T-helper 17 cell (primary cell): Measurements from ENCODE around the gene DHCR7. TPM values are rescaled to one million over a fixed set of nuclear protein-coding genes. Genes with fewer than 3 reads are reported as not detected.

ENCODE experiments used
- ATAC-seq: fragments of 150-1000 bp; cut with Tn5 transposase; 2 replicates; pipeline ENCODE4 v1.10.0; 2021; ENCODE audit warnings: mild to moderate bottlenecking, moderate library complexity
- DNase-seq, 3 donors: peaks; one replicate each; pipeline versions ENCODE4 v3.0.0 to v3.0.0-alpha.2; 2020 to 2021
- H3K9me3 ChIP-seq: one replicate; pipeline ENCODE4 v1.7.0; 2013; ENCODE audit warnings: low read length, mild to moderate bottlenecking; ENCODE audit not compliant: control insufficient read depth, poor library complexity, severe bottlenecking
- H3K27ac Mint-ChIP-seq: one replicate; pipeline ENCODE4 v1.8.0; 2022; ENCODE audit warnings: mild to moderate bottlenecking, moderate library complexity, mixed read lengths
- H3K27me3 Mint-ChIP-seq: one replicate; pipeline ENCODE4 v1.8.0; 2022; ENCODE audit warnings: mixed read lengths
- H3K36me3 Mint-ChIP-seq: one replicate; pipeline ENCODE4 v1.8.0; 2022; ENCODE audit warnings: low read depth, mixed read lengths
- H3K4me1 Mint-ChIP-seq: one replicate; pipeline ENCODE4 v1.8.0; 2022; ENCODE audit warnings: mild to moderate bottlenecking, mixed read lengths
- H3K4me3 Mint-ChIP-seq: one replicate; pipeline ENCODE4 v1.8.0; 2022; ENCODE audit warnings: mild to moderate bottlenecking, moderate library complexity, mixed read lengths
- total RNA-seq, 4 donors: library from RNA in 2 of 4; stranded (reverse) in 2 of 4; gene quantifications; one replicate each; pipeline ENCODE4 v1.2.3 and lab custom pipeline; 2022 to 2026

Gene DHCR7
- total RNA-seq, 2 donors from 2014 or later: 16.8 to 26.7 TPM

- no peak overlapping the region for H3K27ac Mint-ChIP-seq
- ATAC-seq (no peak), DNase-seq (no peak)
- H3K4me3 Mint-ChIP-seq: no peak overlapping the region
- H3K36me3 Mint-ChIP-seq: peaks cover 5% of the 10 kb centered on the region
- H3K4me1 Mint-ChIP-seq: no peaks in the 10 kb centered on the region
- no peaks in the 10 kb centered on the region for H3K27me3 Mint-ChIP-seq
- no peaks in the 10 kb centered on the region for H3K9me3 ChIP-seq
Measured at GRCh38 chr11:71436861-71437260, 11.3 kb downstream of the DHCR7 start.

DNA sequence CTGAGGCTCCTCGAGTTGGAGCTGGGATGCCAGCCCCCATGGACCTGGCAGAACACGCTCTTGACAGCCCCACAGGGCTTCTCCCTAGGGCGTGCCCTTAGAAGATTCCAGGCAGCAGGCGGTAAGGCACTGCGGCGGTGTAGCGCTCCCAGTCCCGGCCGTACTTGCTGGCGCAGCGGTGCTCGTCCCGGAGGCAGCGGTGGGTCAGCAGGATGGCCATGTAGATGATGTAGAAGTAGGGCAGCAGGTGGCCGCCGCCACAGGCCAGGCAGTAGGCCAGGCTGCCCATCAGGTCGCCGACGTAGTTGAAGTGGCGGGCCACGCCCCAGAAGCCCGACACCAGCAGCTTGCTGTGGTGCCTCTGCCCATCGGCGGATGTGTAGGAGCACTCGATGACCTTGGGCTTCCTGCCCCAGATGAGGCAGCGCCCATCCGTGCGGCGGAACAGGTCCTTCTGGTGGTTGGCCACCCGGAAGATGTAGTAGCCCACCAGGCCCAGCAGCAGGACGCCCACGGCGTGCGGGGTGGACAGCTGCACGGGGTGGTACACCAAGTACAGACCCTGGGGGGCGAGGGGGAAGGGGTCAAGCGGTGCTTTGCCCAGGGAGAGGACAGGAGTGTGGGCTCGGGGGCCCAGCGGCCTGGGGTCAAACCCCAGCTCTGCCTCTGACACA is 12.8 kb downstream of the DHCR7 start:
- Mint-ChIP-seq H3K36me3 (peaks cover 2% of the 10 kb centered on the region), H3K27ac (no peak overlapping the region), H3K27me3 (no peaks in the 10 kb centered on the region), H3K4me1 (no peaks in the 10 kb centered on the region), H3K4me3 (no peak overlapping the region)
- no peak for DNase-seq
- no peaks in the 10 kb centered on the region for H3K9me3 ChIP-seq
- ATAC-seq: no peak

DNA sequence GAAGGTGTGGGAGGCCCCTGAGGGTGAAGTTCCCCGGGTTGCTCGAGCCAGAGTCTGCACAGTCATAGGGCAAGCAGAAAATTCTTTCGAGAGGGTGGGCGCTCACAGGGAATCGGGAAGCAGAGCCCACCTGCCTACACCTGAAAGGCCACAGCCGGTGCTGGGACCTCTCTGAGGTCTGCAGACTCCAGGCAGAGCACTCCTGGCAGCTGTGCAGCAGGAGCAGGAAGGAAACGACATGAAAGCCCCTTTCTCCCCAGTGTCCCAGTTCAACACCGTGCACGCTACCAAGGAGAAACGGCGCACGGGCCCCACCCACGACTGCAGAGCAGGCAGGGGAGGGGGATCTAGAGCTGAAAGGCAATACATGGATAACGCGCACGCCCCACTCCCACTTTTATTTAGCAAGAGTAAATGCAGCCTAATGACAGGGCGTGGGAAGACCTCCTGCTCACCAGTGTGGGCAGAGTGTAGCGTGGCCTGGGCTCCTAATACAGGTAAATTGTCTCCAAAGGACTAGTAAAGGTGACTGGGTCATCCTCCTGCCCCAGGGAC is 13.5 kb downstream of the DHCR7 start:
- Mint-ChIP-seq H3K4me3 (no peak overlapping the region), H3K4me1 (no peaks in the 10 kb centered on the region)

DNA sequence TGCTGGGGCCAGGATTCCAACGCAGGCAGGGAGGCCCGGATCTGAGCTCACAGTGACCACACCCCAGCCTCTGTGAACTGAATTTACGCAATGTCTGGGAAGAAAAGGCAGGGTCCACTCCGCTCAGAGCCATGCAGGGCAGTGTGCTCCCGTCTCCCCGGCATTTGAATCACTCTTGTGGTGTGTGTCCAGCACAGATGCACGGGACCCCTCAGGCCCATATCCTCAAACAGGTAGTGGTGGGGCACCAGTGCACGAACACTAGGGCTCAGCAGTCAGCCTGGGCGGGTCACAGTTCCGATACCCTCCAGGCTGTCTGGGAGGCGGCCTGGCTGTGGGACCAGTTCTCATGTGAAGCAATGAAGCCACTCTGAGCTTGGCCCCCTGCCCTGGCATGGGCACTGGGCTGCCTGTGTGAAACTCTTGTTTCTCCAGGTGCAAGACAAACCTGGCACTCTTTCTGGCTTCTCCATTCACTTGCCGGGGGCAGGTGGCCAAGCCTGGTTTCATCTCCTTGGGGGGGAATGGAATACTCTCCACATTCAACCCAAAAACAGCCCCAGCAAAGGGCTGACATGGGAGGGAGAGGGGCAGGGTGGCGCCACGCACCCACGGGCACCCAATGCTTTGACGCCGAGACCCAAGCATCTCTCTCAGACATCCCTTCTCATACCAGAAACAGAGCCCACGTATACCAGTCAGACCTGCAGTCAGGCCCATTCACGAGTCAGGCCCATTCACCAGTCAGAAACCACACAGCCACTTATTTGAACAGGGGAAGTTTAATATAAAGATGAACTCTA is 14.3 kb downstream of the DHCR7 start:
- H3K27ac Mint-ChIP-seq: no peak overlapping the region
- DNase-seq (no peak), ATAC-seq (no peak)

More for the DNA sequence above, 13.5 kb downstream of the DHCR7 start:
- ATAC-seq: no peak
- Mint-ChIP-seq H3K36me3 (no peaks in the 10 kb centered on the region), H3K27ac (no peak overlapping the region), H3K27me3 (no peaks in the 10 kb centered on the region)
- H3K9me3 ChIP-seq: no peaks in the 10 kb centered on the region
- no peak for DNase-seq

GRCh38 chr11:71432761-71433647 is 15.2 kb downstream of the DHCR7 start:
- Mint-ChIP-seq H3K27ac (no peak overlapping the region), H3K4me3 (no peak overlapping the region), H3K36me3 (no peaks in the 10 kb centered on the region), H3K4me1 (peaks cover 3% of the 10 kb centered on the region), H3K27me3 (no peaks in the 10 kb centered on the region)
- DNase-seq (no peak), ATAC-seq (no peak)
- H3K9me3 ChIP-seq: no peaks in the 10 kb centered on the region

More for the DNA sequence above, 14.3 kb downstream of the DHCR7 start:
- Mint-ChIP-seq H3K4me3 (no peak overlapping the region), H3K36me3 (no peaks in the 10 kb centered on the region), H3K4me1 (peaks cover 3% of the 10 kb centered on the region), H3K27me3 (no peaks in the 10 kb centered on the region)
- H3K9me3 ChIP-seq: no peaks in the 10 kb centered on the region

- Mint-ChIP-seq H3K4me3 (no peak overlapping the region), H3K36me3 (no peaks in the 10 kb centered on the region), H3K27ac (no peak overlapping the region), H3K4me1 (peaks cover 3% of the 10 kb centered on the region), H3K27me3 (no peaks in the 10 kb centered on the region)
- no peaks in the 10 kb centered on the region for H3K9me3 ChIP-seq
- DNase-seq: no peak
- ATAC-seq: no peak
Measured at GRCh38 chr11:71431271-71431670, 16.9 kb downstream of the DHCR7 start.

DNA sequence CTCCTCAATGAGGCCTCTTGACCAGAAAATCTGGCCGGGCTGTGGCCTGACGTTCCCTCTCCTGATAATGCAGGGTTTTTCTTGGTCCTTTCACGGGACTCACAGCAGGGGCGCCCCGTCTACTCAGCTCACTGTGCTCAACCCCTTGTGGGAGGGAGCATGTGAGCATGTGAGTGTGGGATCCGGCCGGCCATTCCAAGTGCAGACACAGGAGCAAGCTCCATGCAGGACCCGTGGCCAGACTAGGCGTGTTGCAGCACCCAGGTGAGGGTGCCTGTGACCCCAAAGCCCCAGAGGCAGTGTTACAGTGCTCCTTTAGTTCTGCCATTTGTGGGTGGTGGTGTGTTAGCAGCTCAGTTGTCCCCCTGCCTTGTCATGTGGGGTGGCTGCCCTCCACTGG is 18.0 kb downstream of the DHCR7 start:
- Mint-ChIP-seq H3K36me3 (no peaks in the 10 kb centered on the region), H3K27me3 (no peaks in the 10 kb centered on the region), H3K27ac (no peak overlapping the region), H3K4me1 (peaks cover 3% of the 10 kb centered on the region), H3K4me3 (no peak overlapping the region)
- no peaks in the 10 kb centered on the region for H3K9me3 ChIP-seq
- ATAC-seq (no peak), DNase-seq (no peak)

DNA sequence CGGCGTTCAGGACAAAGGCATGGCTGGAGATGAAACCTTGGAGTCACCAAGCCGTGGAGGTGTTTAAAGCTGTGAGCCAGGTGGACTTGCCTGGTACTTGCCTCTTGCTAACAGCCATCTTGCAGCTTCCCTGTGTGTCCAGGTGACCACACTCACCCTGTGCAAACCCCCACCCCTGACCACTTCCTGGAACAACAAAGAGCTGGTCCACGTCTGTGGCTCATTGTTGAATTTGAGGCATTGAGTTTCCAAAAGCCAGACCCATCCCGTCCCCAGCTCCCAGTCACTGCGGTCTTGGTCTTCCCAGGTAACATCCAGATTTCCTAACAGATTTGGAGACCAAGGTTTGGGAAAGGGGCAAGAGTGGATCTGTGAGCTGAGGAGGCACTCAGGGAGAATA is 18.5 kb downstream of the DHCR7 start:
- H3K4me3 Mint-ChIP-seq: no peak overlapping the region
- H3K9me3 ChIP-seq: no peaks in the 10 kb centered on the region
- H3K27ac Mint-ChIP-seq: no peak overlapping the region
- no peaks in the 10 kb centered on the region for H3K27me3 Mint-ChIP-seq
- no peaks in the 10 kb centered on the region for H3K36me3 Mint-ChIP-seq
- DNase-seq: no peak
- peaks cover 3% of the 10 kb centered on the region for H3K4me1 Mint-ChIP-seq
- no peak for ATAC-seq

GRCh38 chr11:71428861-71429435 is 19.2 kb downstream of the DHCR7 start:
- DNase-seq (no peak), ATAC-seq (no peak)
- Mint-ChIP-seq H3K27me3 (no peaks in the 10 kb centered on the region), H3K4me1 (peaks cover 3% of the 10 kb centered on the region), H3K4me3 (no peak overlapping the region), H3K27ac (no peak overlapping the region), H3K36me3 (no peaks in the 10 kb centered on the region)
- H3K9me3 ChIP-seq: no peaks in the 10 kb centered on the region

- H3K4me1 Mint-ChIP-seq: peaks cover 7% of the 10 kb centered on the region
- no peaks in the 10 kb centered on the region for H3K36me3 Mint-ChIP-seq
- ATAC-seq (no peak), DNase-seq (no peak)
- H3K27me3 Mint-ChIP-seq: no peaks in the 10 kb centered on the region
- H3K4me3 Mint-ChIP-seq: no peak overlapping the region
- H3K9me3 ChIP-seq: no peaks in the 10 kb centered on the region
- H3K27ac Mint-ChIP-seq: no peak overlapping the region
Measured at GRCh38 chr11:71426413-71426812, 21.8 kb downstream of the DHCR7 start.

- H3K36me3 Mint-ChIP-seq: no peaks in the 10 kb centered on the region
- DNase-seq (no peak), ATAC-seq (no peak)
- no peaks in the 10 kb centered on the region for H3K9me3 ChIP-seq
- no peaks in the 10 kb centered on the region for H3K27me3 Mint-ChIP-seq
- no peak overlapping the region for H3K4me3 Mint-ChIP-seq
- H3K4me1 Mint-ChIP-seq: peaks cover 7% of the 10 kb centered on the region
- H3K27ac Mint-ChIP-seq: peak overlapping the region; percentile 62
Measured at GRCh38 chr11:71425860-71426259, 22.3 kb downstream of the DHCR7 start.

DNA sequence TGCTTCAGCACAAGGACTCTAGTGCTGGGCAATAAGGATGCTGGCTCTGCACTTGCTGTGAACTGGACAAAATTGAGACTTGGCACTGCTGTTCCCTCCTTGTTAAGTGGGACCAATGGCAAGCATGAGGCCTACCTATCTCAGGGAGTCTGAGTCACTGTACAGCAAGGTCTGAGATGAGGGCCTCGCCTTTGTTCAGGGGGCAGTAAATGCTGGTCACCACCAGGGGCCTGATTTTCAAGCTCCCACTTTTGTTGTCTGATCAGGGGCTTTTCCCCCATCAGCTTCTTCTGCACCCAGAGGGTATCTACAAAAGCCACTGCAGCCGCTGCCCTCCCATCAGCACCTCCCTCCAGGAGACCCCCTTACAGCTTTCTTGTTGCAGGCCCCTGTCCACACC is 22.8 kb downstream of the DHCR7 start:
- no peak for ATAC-seq
- peak overlapping the region; percentile 62 for H3K27ac Mint-ChIP-seq
- no peaks in the 10 kb centered on the region for H3K36me3 Mint-ChIP-seq
- no peaks in the 10 kb centered on the region for H3K27me3 Mint-ChIP-seq
- H3K4me3 Mint-ChIP-seq: no peak overlapping the region
- DNase-seq: no peak
- H3K4me1 Mint-ChIP-seq: peaks cover 7% of the 10 kb centered on the region
- H3K9me3 ChIP-seq: no peaks in the 10 kb centered on the region
